Right ventricle myocardium superior (tissue), 1 donor: ENCODE results near the gene EFNA5. TPM values are rescaled to one million over a fixed set of nuclear protein-coding genes. Genes with fewer than 3 reads are reported as not detected.
"Not testable (repeated sequence)": the region's sequence is repeated elsewhere in the genome, so short reads cannot be mapped to it uniquely, and the experiment has no call there.

Source experiments
- ATAC-seq: fragments of 200-7000 bp; cut with Tn5 transposase; one replicate; pipeline ENCODE4 v1.9.1; 2020; ENCODE audit warnings: mild to moderate bottlenecking; ENCODE audit not compliant: poor library complexity
- DNase-seq: peaks from one replicate; pipeline ENCODE4 v3.0.0-alpha.2; 2020
- intact Hi-C: fragments of 100-400 bp; cut with DNase I; formaldehyde crosslinking; loops from one replicate; pipeline ENCODE4 v1.11.2; 2022
- total RNA-seq: library from RNA; stranded (reverse); fragmentation: NEBNext Ultra II Directional; extraction: Animal tissue kit (Norgen Biotek cat#: 25700); gene quantifications from one replicate; pipeline ENCODE4 v1.2.1, GENCODE V29; 2021
- donor health status: DM: no; HTN: yes; CAD: no; lungs with severe emphysema.

EFNA5 gene
- total RNA-seq, 1 donor from 2014 or later, result 25.7 TPM

- intact Hi-C loops, result no loop called here
- ATAC-seq, result no peak
- no peak for DNase-seq
Measured at GRCh38 chr5:107464416-107464815, 206.3 kb downstream of the EFNA5 start.

GRCh38 chr5:107463731-107464130, 207.0 kb downstream of the EFNA5 start:
- intact Hi-C loops, result no loop called here
- DNase-seq (no peak), ATAC-seq (no peak)

DNA sequence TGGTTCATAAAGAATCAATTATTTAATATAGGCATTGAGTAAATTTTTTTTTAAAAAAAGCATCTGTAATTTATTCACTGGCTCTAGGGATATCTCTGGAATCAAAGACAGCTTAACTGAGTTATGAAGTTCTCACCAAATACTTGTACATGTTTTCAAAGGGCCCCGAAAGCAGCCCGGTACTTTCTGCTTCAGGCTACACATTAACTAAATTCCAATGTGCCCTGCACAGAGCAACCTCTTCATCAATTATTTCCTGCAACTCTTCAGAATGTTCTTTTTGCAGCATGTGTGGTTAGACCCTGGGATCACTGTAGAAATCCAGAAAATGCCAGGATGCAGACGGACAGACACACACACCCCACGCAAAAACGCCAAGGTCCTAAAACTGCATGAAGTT, 209.0 kb downstream of the EFNA5 start:
- intact Hi-C loops, result no loop called here
- no peak for ATAC-seq

DNA sequence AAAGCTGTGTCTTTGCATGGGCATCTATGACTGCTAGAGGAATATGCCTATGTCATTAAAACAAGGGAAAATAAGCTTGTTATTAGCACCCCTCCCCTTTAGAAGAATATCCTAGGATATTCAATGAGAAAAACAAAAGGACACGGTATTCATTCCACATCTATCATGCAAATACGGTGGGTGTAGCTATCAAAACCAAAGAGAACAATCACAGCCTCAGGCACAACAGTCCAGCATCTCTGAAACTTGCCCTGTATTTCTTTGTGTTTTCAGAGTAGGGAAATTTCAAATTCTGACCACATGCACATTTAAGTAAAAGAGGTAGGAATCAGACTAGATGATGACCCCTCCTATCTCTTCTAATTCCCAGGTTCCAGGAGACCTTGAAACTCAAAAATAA, 209.9 kb downstream of the EFNA5 start:
- ATAC-seq (no peak), DNase-seq (no peak)
- intact Hi-C loops, result no loop called here

More for the DNA sequence above, 209.0 kb downstream of the EFNA5 start:
- no peak for DNase-seq

- no peak for ATAC-seq
- intact Hi-C loops, result no loop called here
- no peak for DNase-seq
Measured at GRCh38 chr5:107459605-107460004, 211.1 kb downstream of the EFNA5 start.

DNA sequence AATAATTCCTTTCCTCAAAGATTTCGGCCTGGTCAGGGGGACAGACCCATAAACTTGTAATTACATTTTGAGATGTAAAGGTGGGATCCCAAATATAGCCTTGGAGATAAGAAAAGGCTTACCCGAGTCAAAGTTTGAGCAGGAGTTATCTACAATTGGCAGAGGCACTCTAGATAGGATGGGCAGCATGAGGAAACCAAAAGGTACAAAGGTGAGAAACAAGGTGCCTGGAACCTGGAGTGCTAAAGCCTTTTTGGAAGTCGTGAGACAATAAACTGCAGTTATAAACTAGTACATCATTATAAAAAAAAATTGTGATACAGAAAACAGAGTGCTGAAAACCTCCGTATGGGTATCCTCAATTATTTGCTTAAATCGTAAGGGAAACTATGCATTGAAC, 212.4 kb downstream of the EFNA5 start:
- ATAC-seq (no peak), DNase-seq (no peak)
- intact Hi-C loops, result no loop called here

- ATAC-seq (no peak), DNase-seq (no peak)
- intact Hi-C loops, result no loop called here
Measured at GRCh38 chr5:107457881-107458280, 212.9 kb downstream of the EFNA5 start.

- DNase-seq (no peak), ATAC-seq (no peak)
- intact Hi-C loops, result no loop called here
Measured at GRCh38 chr5:107457138-107457537, 213.6 kb downstream of the EFNA5 start.

DNA sequence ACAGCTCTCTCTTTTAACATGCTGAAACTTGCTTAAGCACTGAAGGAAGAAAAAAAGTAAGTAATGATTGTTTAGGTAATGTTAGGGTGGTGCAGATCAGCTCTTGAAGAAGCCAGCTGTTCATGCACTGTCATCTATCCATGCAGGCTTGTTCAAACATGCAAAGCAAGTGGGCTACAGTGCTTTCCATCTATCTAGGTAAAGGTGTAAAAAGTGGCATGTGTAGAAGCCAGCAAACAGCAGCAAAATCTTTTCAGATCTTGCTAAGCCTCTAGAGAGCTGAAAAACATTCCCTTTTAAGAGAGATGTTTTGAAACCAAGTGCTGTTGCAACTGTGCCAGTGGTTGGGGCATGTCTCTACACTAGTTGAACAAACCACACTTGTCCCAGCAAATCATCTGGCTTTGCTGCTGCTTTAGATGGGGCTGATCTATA, 214.4 kb downstream of the EFNA5 start:
- intact Hi-C loops, result no loop called here

GRCh38 chr5:107455111-107455544, 215.6 kb downstream of the EFNA5 start:
- intact Hi-C loops, result no loop called here
- DNase-seq (no peak), ATAC-seq (no peak)

More for the DNA sequence above, 214.4 kb downstream of the EFNA5 start:
- DNase-seq (no peak), ATAC-seq (no peak)

DNA sequence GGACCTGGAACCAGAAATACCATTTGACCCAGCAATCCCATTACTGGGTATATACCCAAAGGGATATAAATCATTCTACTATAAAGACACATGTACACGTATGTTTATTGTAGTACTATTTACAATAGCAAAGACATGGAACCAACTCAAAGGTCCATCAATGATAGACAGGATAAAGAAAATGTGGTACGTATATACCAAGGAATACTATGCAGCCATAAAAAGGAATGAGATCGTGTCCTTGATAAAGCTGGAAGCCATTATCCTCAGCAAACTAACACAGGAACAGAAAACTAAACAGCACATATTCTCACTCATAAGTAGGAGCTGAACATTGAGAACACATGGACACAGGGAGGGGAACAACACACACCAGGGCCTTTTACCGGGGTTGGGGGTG, 218.9 kb downstream of the EFNA5 start:
- DNase-seq, ATAC-seq, intact Hi-C loops: not testable (repeated sequence)

GRCh38 chr5:107451028-107451427, 219.7 kb downstream of the EFNA5 start:
- ATAC-seq (no peak), DNase-seq (no peak)
- intact Hi-C loops, result no loop called here

DNA sequence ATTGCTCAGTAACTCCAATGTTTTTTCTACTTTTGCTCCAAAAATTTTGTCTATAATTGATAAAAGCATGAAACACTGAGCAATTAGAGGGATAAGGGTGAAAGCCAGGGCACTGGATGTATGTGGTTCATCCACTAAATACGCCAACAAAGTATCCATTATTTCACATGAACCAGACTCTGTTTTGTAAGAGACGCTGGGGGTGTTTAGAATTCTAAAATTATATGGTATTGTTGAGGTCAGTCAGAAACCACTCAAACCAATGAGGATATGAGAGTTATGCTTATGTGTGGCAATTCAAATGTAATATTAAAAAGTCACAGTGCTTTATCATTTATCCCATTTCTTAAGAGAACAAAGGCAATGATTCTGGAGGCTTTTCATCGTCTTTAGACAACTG, 220.2 kb downstream of the EFNA5 start:
- ATAC-seq (no peak), DNase-seq (no peak)
- intact Hi-C loops, result no loop called here

DNA sequence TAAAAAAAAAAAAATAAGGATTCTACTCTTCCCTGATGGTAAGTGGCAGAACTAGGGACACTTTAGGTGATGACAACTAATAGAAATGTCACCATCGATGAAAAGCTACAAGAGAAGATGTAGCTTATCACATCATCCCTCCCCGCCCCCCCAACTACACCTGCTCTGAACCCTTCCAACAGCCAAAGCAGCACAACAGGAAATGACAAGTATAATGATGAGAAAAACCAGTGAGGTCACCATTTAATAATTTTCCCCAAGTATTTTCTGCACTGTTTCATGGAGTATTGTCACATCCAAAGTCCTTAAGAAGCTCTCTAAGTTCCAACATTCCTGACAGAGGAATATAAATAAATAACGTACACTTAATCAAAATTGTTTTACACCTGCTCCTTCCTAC, 221.4 kb downstream of the EFNA5 start:
- no peak for DNase-seq

GRCh38 chr5:107447587-107447986, 223.2 kb downstream of the EFNA5 start:
- intact Hi-C loops, result no loop called here
- ATAC-seq (no peak), DNase-seq (no peak)

More for the DNA sequence above, 221.4 kb downstream of the EFNA5 start:
- intact Hi-C loops, result no loop called here
- ATAC-seq, result no peak

- DNase-seq (no peak), ATAC-seq (no peak)
Measured at GRCh38 chr5:107446972-107447371, 223.8 kb downstream of the EFNA5 start.

DNA sequence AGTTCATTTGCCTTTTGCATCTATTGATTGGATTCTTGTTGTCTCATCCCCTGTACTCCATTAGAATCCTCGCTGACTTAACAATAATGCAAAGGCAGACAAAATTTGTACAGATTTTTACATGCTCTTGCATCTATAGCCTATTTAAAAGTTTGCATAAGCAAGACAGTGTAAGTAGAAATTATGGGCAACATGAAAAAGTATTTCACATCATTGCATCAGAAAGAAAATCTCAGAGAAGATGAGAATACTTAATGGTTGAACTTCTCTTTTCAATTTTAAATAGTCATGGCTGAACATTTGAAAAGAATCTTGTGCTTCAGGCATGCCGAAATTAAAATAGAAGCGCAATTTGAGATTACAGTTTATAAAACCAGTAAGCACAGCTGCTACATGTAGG, 226.4 kb downstream of the EFNA5 start:
- ATAC-seq, result no peak
- DNase-seq, result no peak
- intact Hi-C loops, result no loop called here

More at GRCh38 chr5:107446972-107447371, 223.8 kb downstream of the EFNA5 start:
- intact Hi-C loops, result no loop called here

- no peak for DNase-seq
- intact Hi-C loops, result no loop called here
- ATAC-seq, result no peak
Measured at GRCh38 chr5:107443897-107444296, 226.8 kb downstream of the EFNA5 start.

GRCh38 chr5:107442452-107442851, 228.3 kb downstream of the EFNA5 start:
- no peak for ATAC-seq
- no peak for DNase-seq
- intact Hi-C loops, result no loop called here

DNA sequence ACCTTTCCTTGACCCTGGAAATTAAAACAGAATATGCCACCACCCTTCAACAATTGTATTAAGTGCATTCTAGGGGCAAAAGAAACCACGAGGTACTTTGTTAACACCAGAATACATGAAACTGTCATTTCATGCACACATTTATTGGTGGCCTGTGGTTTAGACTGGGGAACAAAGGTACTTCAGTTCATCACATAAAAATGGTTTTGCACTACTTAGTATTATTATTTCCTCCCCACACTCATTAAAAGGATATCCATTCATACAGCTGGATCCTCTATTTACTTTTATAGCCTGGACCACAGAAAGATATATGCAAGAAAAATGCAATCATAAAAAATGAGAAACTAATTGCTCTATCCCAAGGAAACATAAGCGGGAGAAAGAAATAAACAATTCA, 230.9 kb downstream of the EFNA5 start:
- intact Hi-C loops, result no loop called here
- DNase-seq, result no peak
- ATAC-seq, result no peak

DNA sequence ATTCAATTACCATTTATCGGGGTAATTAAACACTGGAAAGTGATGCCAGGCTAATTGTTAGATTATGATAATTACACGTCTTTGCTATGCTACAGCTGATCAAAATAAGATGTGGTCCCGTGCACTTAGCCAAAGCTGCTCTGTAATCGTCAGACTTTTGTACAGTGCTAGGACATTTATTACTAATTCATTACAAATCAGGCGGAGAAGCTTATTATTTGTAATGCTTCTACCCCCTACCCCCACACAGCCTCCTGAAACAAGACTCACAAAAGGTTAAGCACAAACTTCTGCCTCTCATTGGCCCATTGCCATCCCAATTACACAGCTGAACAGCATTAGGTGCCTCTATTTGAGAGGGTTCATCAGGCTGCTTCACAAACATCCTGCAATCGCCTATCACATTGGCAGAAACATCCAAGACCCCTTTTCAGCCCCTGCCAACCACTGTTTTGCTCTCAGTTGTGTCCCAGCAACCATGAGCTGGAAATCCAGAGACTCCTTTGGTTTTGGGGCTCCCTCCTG, 232.7 kb downstream of the EFNA5 start:
- intact Hi-C loops, result no loop called here
- DNase-seq (no peak), ATAC-seq (no peak)
